ENCODE results near the gene HOXB9. TPM values are rescaled to one million over a fixed set of nuclear protein-coding genes. Genes with fewer than 3 reads are reported as not detected.

The HOXB9 gene
- total and polyA plus RNA-seq, 9 of the 15 experiments (the other 6 are each of a cell fraction or from before 2014, with no cell fraction given), result 3.1 to 196 (median 77.6) TPM

GRCh38 chr17:48624544-48625494 lies 1.3 kb downstream of the HOXB9 start (continued):
- no peak for TF ChIP-seq FOXM1 (IDR thresholded peaks at IDR 0.05; ENCODE audit: low read depth)
- no peak for TF ChIP-seq FOXM1 (CRISPR knock-in tag; IDR thresholded peaks at IDR 0.05; ENCODE audit: low read depth)
- no peak for TF ChIP-seq STAT5A (IDR thresholded peaks at IDR 0.05; ENCODE audit: borderline replicate concordance, low read length)
- TF ChIP-seq, protein P1, sequence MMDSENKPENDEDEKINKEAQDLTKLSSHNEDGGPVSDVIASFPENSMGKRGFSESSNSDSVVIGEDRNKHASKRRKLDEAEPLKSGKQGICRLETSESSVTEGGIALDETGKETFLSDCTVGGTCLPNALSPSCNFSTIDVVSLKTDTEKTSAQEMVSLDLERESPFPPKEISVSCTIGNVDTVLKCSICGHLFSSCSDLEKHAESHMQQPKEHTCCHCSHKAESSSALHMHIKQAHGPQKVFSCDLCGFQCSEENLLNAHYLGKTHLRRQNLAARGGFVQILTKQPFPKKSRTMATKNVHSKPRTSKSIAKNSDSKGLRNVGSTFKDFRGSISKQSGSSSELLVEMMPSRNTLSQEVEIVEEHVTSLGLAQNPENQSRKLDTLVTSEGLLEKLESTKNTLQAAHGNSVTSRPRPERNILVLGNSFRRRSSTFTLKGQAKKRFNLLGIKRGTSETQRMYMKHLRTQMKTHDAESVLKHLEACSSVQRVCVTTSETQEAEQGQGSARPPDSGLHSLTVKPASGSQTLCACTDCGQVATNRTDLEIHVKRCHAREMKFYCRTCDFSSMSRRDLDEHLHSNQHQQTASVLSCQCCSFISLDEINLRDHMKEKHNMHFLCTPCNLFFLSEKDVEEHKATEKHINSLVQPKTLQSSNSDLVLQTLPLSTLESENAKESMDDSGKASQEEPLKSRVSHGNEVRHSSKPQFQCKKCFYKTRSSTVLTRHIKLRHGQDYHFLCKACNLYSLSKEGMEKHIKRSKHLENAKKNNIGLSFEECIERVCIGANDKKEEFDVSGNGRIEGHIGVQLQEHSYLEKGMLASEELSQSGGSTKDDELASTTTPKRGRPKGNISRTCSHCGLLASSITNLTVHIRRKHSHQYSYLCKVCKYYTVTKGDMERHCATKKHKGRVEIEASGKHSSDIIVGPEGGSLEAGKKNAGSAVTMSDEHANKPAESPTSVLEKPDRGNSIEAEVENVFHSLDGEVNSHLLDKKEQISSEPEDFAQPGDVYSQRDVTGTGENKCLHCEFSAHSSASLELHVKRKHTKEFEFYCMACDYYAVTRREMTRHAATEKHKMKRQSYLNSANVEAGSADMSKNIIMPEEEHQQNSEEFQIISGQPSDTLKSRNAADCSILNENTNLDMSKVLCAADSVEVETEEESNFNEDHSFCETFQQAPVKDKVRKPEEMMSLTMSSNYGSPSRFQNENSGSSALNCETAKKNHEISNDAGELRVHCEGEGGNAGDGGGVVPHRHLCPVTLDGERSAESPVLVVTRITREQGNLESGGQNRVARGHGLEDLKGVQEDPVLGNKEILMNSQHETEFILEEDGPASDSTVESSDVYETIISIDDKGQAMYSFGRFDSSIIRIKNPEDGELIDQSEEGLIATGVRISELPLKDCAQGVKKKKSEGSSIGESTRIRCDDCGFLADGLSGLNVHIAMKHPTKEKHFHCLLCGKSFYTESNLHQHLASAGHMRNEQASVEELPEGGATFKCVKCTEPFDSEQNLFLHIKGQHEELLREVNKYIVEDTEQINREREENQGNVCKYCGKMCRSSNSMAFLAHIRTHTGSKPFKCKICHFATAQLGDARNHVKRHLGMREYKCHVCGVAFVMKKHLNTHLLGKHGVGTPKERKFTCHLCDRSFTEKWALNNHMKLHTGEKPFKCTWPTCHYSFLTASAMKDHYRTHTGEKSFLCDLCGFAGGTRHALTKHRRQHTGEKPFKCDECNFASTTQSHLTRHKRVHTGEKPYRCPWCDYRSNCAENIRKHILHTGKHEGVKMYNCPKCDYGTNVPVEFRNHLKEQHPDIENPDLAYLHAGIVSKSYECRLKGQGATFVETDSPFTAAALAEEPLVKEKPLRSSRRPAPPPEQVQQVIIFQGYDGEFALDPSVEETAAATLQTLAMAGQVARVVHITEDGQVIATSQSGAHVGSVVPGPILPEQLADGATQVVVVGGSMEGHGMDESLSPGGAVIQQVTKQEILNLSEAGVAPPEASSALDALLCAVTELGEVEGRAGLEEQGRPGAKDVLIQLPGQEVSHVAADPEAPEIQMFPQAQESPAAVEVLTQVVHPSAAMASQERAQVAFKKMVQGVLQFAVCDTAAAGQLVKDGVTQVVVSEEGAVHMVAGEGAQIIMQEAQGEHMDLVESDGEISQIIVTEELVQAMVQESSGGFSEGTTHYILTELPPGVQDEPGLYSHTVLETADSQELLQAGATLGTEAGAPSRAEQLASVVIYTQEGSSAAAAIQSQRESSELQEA (IDR thresholded peaks at IDR 0.05; ENCODE audit: low read depth), result no peak
- no peak for TF ChIP-seq ARNT (IDR thresholded peaks at IDR 0.05)
- no peak for TF ChIP-seq MCM7 (IDR thresholded peaks at IDR 0.05)
- TF ChIP-seq RBFOX2 (IDR thresholded peaks at IDR 0.05; ENCODE audit: low read depth, low read length), result peak; percentile 82
- TF ChIP-seq ESRRB (CRISPR knock-in tag; IDR thresholded peaks at IDR 0.05; ENCODE audit: borderline replicate concordance), result no peak
- TF ChIP-seq MAFF (IDR thresholded peaks at IDR 0.05; ENCODE audit: low read length), result no peak
- TF ChIP-seq, protein P2, sequence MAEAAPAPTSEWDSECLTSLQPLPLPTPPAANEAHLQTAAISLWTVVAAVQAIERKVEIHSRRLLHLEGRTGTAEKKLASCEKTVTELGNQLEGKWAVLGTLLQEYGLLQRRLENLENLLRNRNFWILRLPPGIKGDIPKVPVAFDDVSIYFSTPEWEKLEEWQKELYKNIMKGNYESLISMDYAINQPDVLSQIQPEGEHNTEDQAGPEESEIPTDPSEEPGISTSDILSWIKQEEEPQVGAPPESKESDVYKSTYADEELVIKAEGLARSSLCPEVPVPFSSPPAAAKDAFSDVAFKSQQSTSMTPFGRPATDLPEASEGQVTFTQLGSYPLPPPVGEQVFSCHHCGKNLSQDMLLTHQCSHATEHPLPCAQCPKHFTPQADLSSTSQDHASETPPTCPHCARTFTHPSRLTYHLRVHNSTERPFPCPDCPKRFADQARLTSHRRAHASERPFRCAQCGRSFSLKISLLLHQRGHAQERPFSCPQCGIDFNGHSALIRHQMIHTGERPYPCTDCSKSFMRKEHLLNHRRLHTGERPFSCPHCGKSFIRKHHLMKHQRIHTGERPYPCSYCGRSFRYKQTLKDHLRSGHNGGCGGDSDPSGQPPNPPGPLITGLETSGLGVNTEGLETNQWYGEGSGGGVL (CRISPR knock-in tag; IDR thresholded peaks at IDR 0.05), result no peak
- no peak for TF ChIP-seq ATF4 (CRISPR knock-in tag; IDR thresholded peaks at IDR 0.05)
- TF ChIP-seq CGGBP1 (CRISPR knock-in tag; IDR thresholded peaks at IDR 0.05), result no peak
- no peak for TF ChIP-seq NFIC (IDR thresholded peaks at IDR 0.05)
- TF ChIP-seq ZNF347 (CRISPR knock-in tag; IDR thresholded peaks at IDR 0.05; ENCODE audit: low read depth), result no peak
- TF ChIP-seq, protein P3, sequence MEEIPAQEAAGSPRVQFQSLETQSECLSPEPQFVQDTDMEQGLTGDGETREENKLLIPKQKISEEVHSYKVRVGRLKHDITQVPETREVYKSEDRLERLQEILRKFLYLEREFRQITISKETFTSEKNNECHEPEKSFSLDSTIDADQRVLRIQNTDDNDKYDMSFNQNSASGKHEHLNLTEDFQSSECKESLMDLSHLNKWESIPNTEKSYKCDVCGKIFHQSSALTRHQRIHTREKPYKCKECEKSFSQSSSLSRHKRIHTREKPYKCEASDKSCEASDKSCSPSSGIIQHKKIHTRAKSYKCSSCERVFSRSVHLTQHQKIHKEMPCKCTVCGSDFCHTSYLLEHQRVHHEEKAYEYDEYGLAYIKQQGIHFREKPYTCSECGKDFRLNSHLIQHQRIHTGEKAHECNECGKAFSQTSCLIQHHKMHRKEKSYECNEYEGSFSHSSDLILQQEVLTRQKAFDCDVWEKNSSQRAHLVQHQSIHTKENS (CRISPR knock-in tag; IDR thresholded peaks at IDR 0.05), result no peak

All from K562 (cell line).